Endothelial cell of umbilical vein (primary cell): ENCODE results near the gene CHST11. TPM values are rescaled to one million over a fixed set of nuclear protein-coding genes. Genes with fewer than 3 reads are reported as not detected.

Experiments used
- BruUV-seq: library from RNA; stranded (reverse); fragments of 400-500 nt; replicated peaks from 2 replicates; lab custom pipeline; 2021; lab: Mats Ljungman, UMichigan
- CTCF ChIA-PET: fragments of 300-600, 350-600 bp; sonication (Branson Sonifier 250); formaldehyde crosslinking; loops from one replicate; lab custom pipeline; 2021; ENCODE audit warnings: antibody characterized with exemption, inconsistent platforms; lab: Charles Lee
- POLR2A ChIA-PET: fragments of 300-600, 350-600 bp; sonication (Branson Sonifier 250); formaldehyde crosslinking; loops from one replicate; lab custom pipeline; 2021; ENCODE audit warnings: antibody characterized with exemption, inconsistent platforms; lab: Charles Lee
- DNase-seq: peaks from one replicate; pipeline ENCODE4 v3.0.0-alpha.2; 2011; ENCODE audit warnings: low read depth, low spot score
- FAIRE-seq: peaks from 2 replicates; lab custom pipeline; 2011; peaks lifted over from hg19 to GRCh38; lab: Jason Lieb, UNC
- H2AFZ ChIP-seq: 2 replicates; pipeline ENCODE4 v1.6.0; 2012; ENCODE audit warnings: low read depth, low read length, control low read depth, inconsistent platforms
- H3K27ac ChIP-seq: 2 replicates; pipeline ENCODE4 v1.5.1; 2011; ENCODE audit warnings: low read depth, mild to moderate bottlenecking, control low read depth, low read length, moderate library complexity; ENCODE audit not compliant: insufficient read depth
- H3K27me3 ChIP-seq, 2 experiments: 2 replicates each; pipeline versions ENCODE4 v1.6.0 to v1.6.1; 2011; ENCODE audit warnings: low read length in 2 of 2, mixed read lengths in 1 of 2; ENCODE audit not compliant: control insufficient read depth in 2 of 2, insufficient read depth in 2 of 2
- H3K36me3 ChIP-seq, 2 experiments: 2 replicates in 1 of 2; 3 replicates in 1 of 2; pipeline ENCODE4 v1.5.1; 2011; ENCODE audit warnings: low read length in 2 of 2, mild to moderate bottlenecking in 1 of 2, moderate library complexity in 1 of 2; ENCODE audit not compliant: control insufficient read depth in 2 of 2, insufficient read depth in 2 of 2; ENCODE audit errors: extremely low read depth in 1 of 2
- H3K4me1 ChIP-seq: 3 replicates; pipeline ENCODE4 v1.5.1; 2011; ENCODE audit warnings: mild to moderate bottlenecking, low read length; ENCODE audit not compliant: control insufficient read depth, insufficient read depth; ENCODE audit errors: extremely low read depth
- H3K4me2 ChIP-seq: 2 replicates; pipeline ENCODE4 v1.6.1; 2011; ENCODE audit warnings: low read length, control low read depth, mixed read lengths; ENCODE audit not compliant: insufficient read depth
- H3K4me3 ChIP-seq, 3 experiments: fragments of 200-600 bp in 1 of 3; sonication (generic), shearing (Covaris generic) in 1 of 3; replicated peaks in 1 of 3; 2 replicates each; pipeline ENCODE4 v1.5.1; 2011 to 2016; ENCODE audit warnings: control low read depth in 3 of 3, low read length in 3 of 3, mild to moderate bottlenecking in 2 of 3, inconsistent platforms in 1 of 3, low read depth in 1 of 3, moderate library complexity in 1 of 3; ENCODE audit not compliant: insufficient read depth in 1 of 3
- H3K79me2 ChIP-seq: 2 replicates; pipeline ENCODE4 v1.6.0; 2012; ENCODE audit warnings: low read length, inconsistent platforms; ENCODE audit not compliant: control insufficient read depth, insufficient read depth
- H3K9ac ChIP-seq: replicated peaks from 2 replicates; pipeline ENCODE3; 2011; ENCODE audit warnings: low read length, control low read depth; ENCODE audit not compliant: insufficient read depth; ENCODE audit errors: extremely low read depth
- H3K9me1 ChIP-seq: replicated peaks from 3 replicates; pipeline ENCODE4 v1.6.0; 2011; ENCODE audit warnings: mild to moderate bottlenecking, low read length; ENCODE audit not compliant: control insufficient read depth, insufficient read depth; ENCODE audit errors: extremely low read depth
- H3K9me3 ChIP-seq: replicated peaks from 2 replicates; pipeline ENCODE4 v1.5.1; 2012; ENCODE audit warnings: low read length, inconsistent platforms; ENCODE audit not compliant: control insufficient read depth, insufficient read depth
- H4K20me1 ChIP-seq: replicated peaks from 2 replicates; pipeline ENCODE3; 2011; ENCODE audit warnings: mild to moderate bottlenecking, low read length; ENCODE audit not compliant: control insufficient read depth, insufficient read depth; ENCODE audit errors: extremely low read depth
- CTCF ChIP-seq, 2 donors: IDR thresholded peaks; 1 replicate in 1 of 2; 2 replicates in 1 of 2; pipeline ENCODE4 v1.5.1; 2011; ENCODE audit warnings: low read length in 2 of 2, mild to moderate bottlenecking in 2 of 2, moderate library complexity in 2 of 2, control low read depth in 1 of 2, inconsistent platforms in 1 of 2, low read depth in 1 of 2; ENCODE audit not compliant: insufficient read depth in 1 of 2; ENCODE audit errors: extremely low read depth in 1 of 2
- EZH2 ChIP-seq: IDR thresholded peaks from 2 replicates; pipeline ENCODE4 v1.6.1; 2012; ENCODE audit warnings: borderline replicate concordance, low read depth, mild to moderate bottlenecking, moderate library complexity, low read length, inconsistent platforms; ENCODE audit not compliant: severe bottlenecking
- FOS ChIP-seq: IDR thresholded peaks from 2 replicates; pipeline ENCODE4 v1.6.1; 2011; ENCODE audit warnings: mild to moderate bottlenecking, low read length, moderate library complexity, borderline replicate concordance; ENCODE audit not compliant: insufficient read depth
- GATA2 ChIP-seq: IDR thresholded peaks from 2 replicates; pipeline ENCODE4 v1.7.0; 2011; ENCODE audit warnings: low read depth, mild to moderate bottlenecking, moderate library complexity, mixed read lengths, low read length; ENCODE audit not compliant: insufficient read length, insufficient read depth
- JUN ChIP-seq: IDR thresholded peaks from 2 replicates; pipeline ENCODE4 v1.6.1; 2011; ENCODE audit warnings: borderline replicate concordance, low read depth; ENCODE audit not compliant: insufficient read length, insufficient read depth
- MYC ChIP-seq: IDR thresholded peaks from one replicate; pipeline ENCODE4 v1.6.1; 2011; ENCODE audit warnings: mild to moderate bottlenecking, low read depth, low read length
- POLR2A ChIP-seq: IDR thresholded peaks from 2 replicates; pipeline ENCODE4 v1.6.1; 2012; ENCODE audit warnings: low read depth, mild to moderate bottlenecking, control low read depth, low read length
- POLR2AphosphoS5 ChIP-seq: IDR thresholded peaks from 2 replicates; pipeline ENCODE4 v1.6.1; 2012; ENCODE audit warnings: low read depth, mild to moderate bottlenecking, control low read depth, low read length, moderate library complexity; ENCODE audit not compliant: insufficient read depth
- dilution Hi-C: fragments of 300-500 bp; cut with MboI; formaldehyde crosslinking; loops from one replicate; pipeline ENCODE4 v1.15.0; 2019; ENCODE audit warnings: low sequenced_read_pairs; ENCODE audit not compliant: extremely low pct_ligation_motif_present
- intact Hi-C: fragments of 100-400 bp; cut with micrococcal nuclease; formaldehyde crosslinking; loops from one replicate; pipeline ENCODE4 v1.10.0; 2022
- polyA plus RNA-seq, 4 experiments: library from polyadenylated mRNA; depleted of rRNA in 3 of 4; stranded (reverse) in 3 of 4; unstranded in 1 of 4; fragments of >200 nt; gene quantifications; 2 replicates each; pipeline versions ENCODE4 v1.2.1 to v1.2.3, GENCODE V29; 2011 to 2012; ENCODE audit warnings: missing spikeins in 1 of 4
- total RNA-seq: library from RNA; stranded (reverse); gene quantifications from 2 replicates; pipeline ENCODE4 v1.2.3, GENCODE V29; 2021
- TF ChIP-seq, protein P1 (sequence below): IDR thresholded peaks from 2 replicates; pipeline ENCODE4 v1.6.1; 2011; ENCODE audit not compliant: insufficient read depth, insufficient read length

The CHST11 gene
- total and polyA plus RNA-seq, 2 donors (not counting 3 experiments of a cell fraction or from before 2014, with no cell fraction given): 19.7 to 20.9 TPM

DNA sequence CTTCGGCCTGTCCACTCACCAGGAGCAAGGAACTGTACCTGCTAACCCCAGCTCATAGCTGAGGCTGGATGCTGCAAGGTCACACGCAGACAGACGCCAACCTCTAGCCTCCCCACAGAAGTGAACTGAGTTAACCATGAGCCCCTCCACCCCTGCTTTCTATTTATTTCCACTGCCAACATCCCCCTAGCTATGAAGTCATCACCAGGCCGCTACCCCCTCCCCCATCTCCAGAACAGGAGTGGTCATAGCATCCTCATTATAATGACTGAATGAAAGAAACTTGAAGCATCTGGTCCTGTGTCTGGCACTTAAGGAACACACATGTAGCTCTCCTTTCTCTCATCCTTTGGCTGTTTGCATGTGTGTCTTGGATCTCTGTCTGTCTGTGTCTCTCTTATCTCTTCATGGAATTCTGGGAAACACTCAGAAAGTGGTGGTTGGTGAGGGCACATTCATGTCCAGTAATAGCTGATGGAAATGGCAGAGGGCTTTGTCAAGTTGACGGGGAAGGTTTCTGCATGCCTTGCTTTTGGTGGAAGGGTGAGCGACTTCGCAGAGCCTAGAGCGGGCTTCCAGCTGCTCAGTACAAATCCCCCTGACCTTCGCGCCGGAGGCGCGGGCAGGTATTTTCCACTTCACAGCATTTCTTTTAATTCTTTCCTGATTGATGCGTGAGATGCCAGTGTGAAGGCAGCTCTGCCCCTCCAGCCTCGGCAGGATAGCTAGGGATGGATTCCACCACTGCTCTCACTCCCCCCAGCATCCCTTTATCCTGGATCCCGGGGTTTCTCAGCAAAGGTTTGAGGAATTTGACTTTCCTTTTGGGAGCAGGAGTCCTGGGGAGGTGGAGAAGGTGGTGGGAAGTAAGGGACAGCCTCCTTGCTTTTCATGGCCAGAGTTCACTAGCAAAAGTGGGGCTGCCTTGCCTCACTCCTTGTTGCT, 198.2 kb downstream of the CHST11 start:
- Histone ChIP-seq H3K9ac (no peak overlapping the region), H3K27ac (no peak overlapping the region), H3K9me3 (no peaks in the 10 kb centered on the region), H3K4me3 (no peak overlapping the region), H4K20me1 (no peaks in the 10 kb centered on the region), H3K9me1 (no peaks in the 10 kb centered on the region), H3K4me1 (no peaks in the 10 kb centered on the region), H3K36me3 (no peaks in the 10 kb centered on the region), H3K79me2 (no peaks in the 10 kb centered on the region), H3K27me3 (no peaks in the 10 kb centered on the region), H3K4me2 (no peak overlapping the region), H2AFZ (no peak overlapping the region)
- ChIA-PET CTCF (interaction anchor here (0.7 to 1.4 kb wide), 4 partner anchors 18 to 316 kb away, joined by 3 to 4 read pairs (median 4); no protein-coding TSS in a partner anchor), POLR2A (no interaction called here)
- dilution Hi-C loops: no loop called here
- DNase-seq (no peak), FAIRE-seq (no peak)
- no peak for TF ChIP-seq MYC
- TF ChIP-seq JUN: no peak
- no peak for TF ChIP-seq GATA2
- TF ChIP-seq POLR2A: no peak
- no peak for TF ChIP-seq CTCF (IDR thresholded peaks at IDR 0.05; ENCODE audit: extremely low read depth in 1 of 2, insufficient read depth in 1 of 2, low read depth in 1 of 2, low read length in 2 of 2)
- no peak for TF ChIP-seq EZH2
- TF ChIP-seq, protein P1, sequence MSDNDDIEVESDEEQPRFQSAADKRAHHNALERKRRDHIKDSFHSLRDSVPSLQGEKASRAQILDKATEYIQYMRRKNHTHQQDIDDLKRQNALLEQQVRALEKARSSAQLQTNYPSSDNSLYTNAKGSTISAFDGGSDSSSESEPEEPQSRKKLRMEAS: no peak
- no peak for TF ChIP-seq FOS
- no peak for TF ChIP-seq POLR2AphosphoS5
- no TSS peak for BruUV-seq
- intact Hi-C loops: no loop called here
